Activated T-cell treated with anti-CD3 and anti-CD28 coated beads for 4 hours (primary cell): ENCODE measurements around the gene UHRF2.
"Not testable (repeated sequence)": the region's sequence is repeated elsewhere in the genome, so short reads cannot be mapped to it uniquely, and the experiment has no call there.

Experiments
- DNase-seq: peaks from one replicate; pipeline ENCODE4 v3.0.0-alpha.2; 2020

Gene UHRF2

GRCh38 chr9:6498982-6499381, 86.0 kb downstream of the UHRF2 start:
- no peak for DNase-seq

- DNase-seq, result no peak
Measured at GRCh38 chr9:6501526-6502210, 88.7 kb downstream of the UHRF2 start.

GRCh38 chr9:6502399-6502798, 89.4 kb downstream of the UHRF2 start:
- no peak for DNase-seq

GRCh38 chr9:6506571-6506970, 93.6 kb downstream of the UHRF2 start:
- DNase-seq, result no peak

GRCh38 chr9:6512085-6512657, 99.2 kb downstream of the UHRF2 start:
- DNase-seq, result no peak

GRCh38 chr9:6522263-6522662, 109.3 kb downstream of the UHRF2 start:
- no peak for DNase-seq

GRCh38 chr9:6525326-6526045, 112.5 kb downstream of the UHRF2 start:
- DNase-seq, result no peak

GRCh38 chr9:6535594-6535993, 122.6 kb downstream of the UHRF2 start:
- DNase-seq, result no peak

GRCh38 chr9:6538666-6539071, 125.7 kb downstream of the UHRF2 start:
- DNase-seq, result no peak

GRCh38 chr9:6542617-6543016, 129.6 kb downstream of the UHRF2 start:
- DNase-seq, result not testable (repeated sequence)

GRCh38 chr9:6543204-6543603, 130.2 kb downstream of the UHRF2 start:
- DNase-seq, result no peak

- no peak for DNase-seq
Measured at GRCh38 chr9:6545017-6545691, 132.2 kb downstream of the UHRF2 start.

GRCh38 chr9:6549106-6549800, 136.3 kb downstream of the UHRF2 start:
- DNase-seq, result no peak

- DNase-seq, result no peak
Measured at GRCh38 chr9:6551136-6551535, 138.1 kb downstream of the UHRF2 start.

- no peak for DNase-seq
Measured at GRCh38 chr9:6552033-6552432, 139.0 kb downstream of the UHRF2 start.

- DNase-seq, result no peak
Measured at GRCh38 chr9:6552498-6553121, 139.6 kb downstream of the UHRF2 start.

- DNase-seq, result no peak
Measured at GRCh38 chr9:6553866-6554265, 140.9 kb downstream of the UHRF2 start.
